DND-41 (cell line): ENCODE results near the gene COX7A1.
A peak's percentile ranks its signal among the peaks of the same experiment; 100 is the strongest.
"Not testable (repeated sequence)": the region's sequence is repeated elsewhere in the genome, so short reads cannot be mapped to it uniquely, and the experiment has no call there.

Source experiments
- ATAC-seq: fragments of 200-7000 bp; cut with Tn5 transposase; 3 replicates; pipeline ENCODE4 v1.9.1; 2021; ENCODE audit warnings: low read depth; ENCODE audit not compliant: insufficient read depth
- DNase-seq: peaks from one replicate; pipeline ENCODE4 v3.0.0-alpha.2; 2020
- H2AFZ ChIP-seq: 2 replicates; pipeline ENCODE4 v1.6.0; 2012; ENCODE audit warnings: low read depth, low read length
- H3K27ac ChIP-seq: 2 replicates; pipeline ENCODE4 v1.5.1; 2012; ENCODE audit warnings: low read length, inconsistent platforms
- H3K27me3 ChIP-seq: fragments of 200-600 bp; sonication (generic); 2 replicates; pipeline ENCODE4 v1.6.0; 2012; ENCODE audit warnings: low read length, mild to moderate bottlenecking, inconsistent platforms; ENCODE audit not compliant: insufficient read depth, poor library complexity
- H3K36me3 ChIP-seq: 2 replicates; pipeline ENCODE4 v1.5.1; 2012; ENCODE audit warnings: low read length, inconsistent platforms; ENCODE audit not compliant: insufficient read depth
- H3K4me1 ChIP-seq: 2 replicates; pipeline ENCODE4 v1.5.1; 2012; ENCODE audit warnings: mild to moderate bottlenecking, low read length; ENCODE audit not compliant: insufficient read depth
- H3K4me2 ChIP-seq: 2 replicates; pipeline ENCODE4 v1.6.0; 2012; ENCODE audit warnings: mild to moderate bottlenecking, moderate library complexity, low read length, inconsistent platforms; ENCODE audit not compliant: insufficient read depth
- H3K4me3 ChIP-seq, 2 experiments: fragments of 200-600 bp in 1 of 2; shearing (Covaris generic) in 1 of 2; 2 replicates each; pipeline ENCODE4 v1.5.1; 2012 to 2016; ENCODE audit warnings: inconsistent platforms in 2 of 2, low read length in 2 of 2, mild to moderate bottlenecking in 2 of 2, low read depth in 1 of 2, moderate library complexity in 1 of 2
- H3K79me2 ChIP-seq: 2 replicates; pipeline ENCODE4 v1.6.0; 2012; ENCODE audit warnings: low read length, inconsistent platforms; ENCODE audit not compliant: insufficient read depth
- H3K9ac ChIP-seq: 2 replicates; pipeline ENCODE4 v1.6.0; 2012; ENCODE audit warnings: low read depth, mild to moderate bottlenecking, inconsistent platforms, low read length, moderate library complexity
- H3K9me3 ChIP-seq: 2 replicates; pipeline ENCODE4 v1.5.1; 2012; ENCODE audit warnings: low read length, moderate library complexity, mild to moderate bottlenecking, inconsistent platforms; ENCODE audit not compliant: insufficient read depth, severe bottlenecking
- H4K20me1 ChIP-seq: 2 replicates; pipeline ENCODE4 v1.6.0; 2012; ENCODE audit warnings: low read length; ENCODE audit not compliant: insufficient read depth
- EZH2 ChIP-seq: IDR thresholded peaks from 3 replicates; pipeline ENCODE4 v1.6.1; 2012; ENCODE audit warnings: borderline replicate concordance, low read depth, mild to moderate bottlenecking, moderate library complexity, low read length, inconsistent platforms; ENCODE audit not compliant: severe bottlenecking
- TF ChIP-seq, protein P1 (sequence below): IDR thresholded peaks from 2 replicates; pipeline ENCODE4 v1.5.1; 2012; ENCODE audit warnings: borderline replicate concordance, low read length, moderate library complexity, mild to moderate bottlenecking; ENCODE audit not compliant: poor library complexity, severe bottlenecking; ENCODE audit errors: extremely low read depth

Gene COX7A1

DNA sequence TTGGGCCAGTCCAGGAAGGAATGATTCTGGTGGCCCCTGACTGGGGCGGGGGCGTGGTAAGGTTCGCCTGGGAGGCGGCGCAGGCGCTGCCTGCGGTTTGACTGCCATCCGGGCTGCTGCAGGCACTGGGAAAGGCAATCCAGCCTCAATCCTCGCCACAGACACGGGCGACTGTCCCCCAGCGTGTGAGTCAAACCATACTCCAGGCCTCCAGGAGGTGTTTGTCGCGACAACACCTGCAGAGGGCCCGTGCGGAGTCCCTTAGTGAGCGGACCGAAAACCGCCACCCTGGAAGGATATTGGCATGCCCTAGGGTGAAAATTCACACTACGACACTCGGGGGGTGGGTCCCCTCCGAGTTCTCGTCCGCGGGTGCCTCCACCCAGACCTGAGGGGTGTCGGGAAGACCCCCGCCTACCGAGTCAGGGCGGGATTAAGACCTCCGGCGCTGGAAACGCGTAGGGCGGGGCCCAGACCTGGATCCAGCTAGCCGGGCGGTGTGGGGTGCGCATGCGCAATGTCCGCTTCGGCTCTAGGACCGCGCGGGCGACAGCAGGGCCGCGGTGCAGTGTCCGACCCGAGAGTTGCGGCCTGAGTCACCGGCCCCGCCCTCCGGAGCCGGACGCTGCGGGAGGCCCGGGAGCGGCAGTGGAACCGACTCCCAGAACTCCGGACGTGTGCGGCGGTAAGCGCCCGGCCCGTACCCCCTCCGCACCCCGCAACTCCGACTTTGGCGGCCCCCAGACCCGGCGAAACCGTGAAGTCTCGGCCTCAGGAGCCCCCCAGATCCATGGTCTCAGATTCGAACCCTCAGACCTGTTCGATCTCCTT is 12.6 kb downstream of the COX7A1 start, which contains the start of gene CAPNS1:
CAPNS1 (plus strand) TSS at position 594 of the 831 bp plus-strand sequence. CDS start 946 bp downstream, outside the sequence.
- ATAC-seq: peak; percentile 79
- H3K36me3 ChIP-seq: peaks cover 22% of the 10 kb centered on the region
- no peaks in the 10 kb centered on the region for H3K27me3 ChIP-seq
- peak within 1 kb of the TSS; percentile 87 for H3K27ac ChIP-seq
- H3K4me2 ChIP-seq: peak within 1 kb of the TSS; percentile 77
- peak; percentile 94 for DNase-seq
- no peaks in the 10 kb centered on the region for H3K9me3 ChIP-seq
- peak within 1 kb of the TSS; percentile 75 to 80 for H3K4me3 ChIP-seq
- peaks cover 22% of the 10 kb centered on the region for H3K4me1 ChIP-seq
- peak within 1 kb of the TSS; percentile 82 for H2AFZ ChIP-seq
- peaks cover 24% of the 10 kb centered on the region for H3K79me2 ChIP-seq
- peak within 1 kb of the TSS; percentile 83 for H3K9ac ChIP-seq
- peaks cover 14% of the 10 kb centered on the region for H4K20me1 ChIP-seq
- TF ChIP-seq EZH2: no peak
- TF ChIP-seq, protein P1, sequence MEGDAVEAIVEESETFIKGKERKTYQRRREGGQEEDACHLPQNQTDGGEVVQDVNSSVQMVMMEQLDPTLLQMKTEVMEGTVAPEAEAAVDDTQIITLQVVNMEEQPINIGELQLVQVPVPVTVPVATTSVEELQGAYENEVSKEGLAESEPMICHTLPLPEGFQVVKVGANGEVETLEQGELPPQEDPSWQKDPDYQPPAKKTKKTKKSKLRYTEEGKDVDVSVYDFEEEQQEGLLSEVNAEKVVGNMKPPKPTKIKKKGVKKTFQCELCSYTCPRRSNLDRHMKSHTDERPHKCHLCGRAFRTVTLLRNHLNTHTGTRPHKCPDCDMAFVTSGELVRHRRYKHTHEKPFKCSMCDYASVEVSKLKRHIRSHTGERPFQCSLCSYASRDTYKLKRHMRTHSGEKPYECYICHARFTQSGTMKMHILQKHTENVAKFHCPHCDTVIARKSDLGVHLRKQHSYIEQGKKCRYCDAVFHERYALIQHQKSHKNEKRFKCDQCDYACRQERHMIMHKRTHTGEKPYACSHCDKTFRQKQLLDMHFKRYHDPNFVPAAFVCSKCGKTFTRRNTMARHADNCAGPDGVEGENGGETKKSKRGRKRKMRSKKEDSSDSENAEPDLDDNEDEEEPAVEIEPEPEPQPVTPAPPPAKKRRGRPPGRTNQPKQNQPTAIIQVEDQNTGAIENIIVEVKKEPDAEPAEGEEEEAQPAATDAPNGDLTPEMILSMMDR: peak; percentile 24

DNA sequence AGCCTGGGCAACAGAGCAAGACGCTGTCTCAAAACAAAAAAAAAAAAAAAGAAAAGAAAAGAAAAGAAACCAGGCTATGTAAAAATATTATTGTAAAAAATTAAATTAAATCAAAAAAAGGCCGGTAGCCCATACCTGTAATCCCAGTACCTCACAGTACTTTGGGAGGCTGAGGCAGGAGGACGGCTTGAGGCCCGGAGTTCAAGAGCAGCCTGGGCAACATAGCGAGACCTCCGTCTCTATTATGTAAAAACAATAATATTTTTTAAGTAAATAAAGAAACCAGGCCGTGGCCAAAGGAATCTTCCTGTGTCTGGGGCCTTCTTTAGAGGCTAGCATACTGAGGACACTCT is 13.2 kb downstream of the COX7A1 start:
- peak overlapping the region; percentile 77 for H3K4me2 ChIP-seq
- peak overlapping the region; percentile 87 for H3K27ac ChIP-seq
- H4K20me1 ChIP-seq: peaks cover 14% of the 10 kb centered on the region
- peaks cover 22% of the 10 kb centered on the region for H3K4me1 ChIP-seq
- peaks cover 24% of the 10 kb centered on the region for H3K79me2 ChIP-seq
- ATAC-seq (no peak), DNase-seq (no peak)
- peak overlapping the region; percentile 83 for H3K9ac ChIP-seq
- no peaks in the 10 kb centered on the region for H3K9me3 ChIP-seq
- no peaks in the 10 kb centered on the region for H3K27me3 ChIP-seq
- peak overlapping the region; percentile 75 to 80; a peak in 3 of 4 replicates for H3K4me3 ChIP-seq
- peaks cover 17% of the 10 kb centered on the region for H3K36me3 ChIP-seq
- peak overlapping the region; percentile 82 for H2AFZ ChIP-seq
- TF ChIP-seq, protein P1: no peak

DNA sequence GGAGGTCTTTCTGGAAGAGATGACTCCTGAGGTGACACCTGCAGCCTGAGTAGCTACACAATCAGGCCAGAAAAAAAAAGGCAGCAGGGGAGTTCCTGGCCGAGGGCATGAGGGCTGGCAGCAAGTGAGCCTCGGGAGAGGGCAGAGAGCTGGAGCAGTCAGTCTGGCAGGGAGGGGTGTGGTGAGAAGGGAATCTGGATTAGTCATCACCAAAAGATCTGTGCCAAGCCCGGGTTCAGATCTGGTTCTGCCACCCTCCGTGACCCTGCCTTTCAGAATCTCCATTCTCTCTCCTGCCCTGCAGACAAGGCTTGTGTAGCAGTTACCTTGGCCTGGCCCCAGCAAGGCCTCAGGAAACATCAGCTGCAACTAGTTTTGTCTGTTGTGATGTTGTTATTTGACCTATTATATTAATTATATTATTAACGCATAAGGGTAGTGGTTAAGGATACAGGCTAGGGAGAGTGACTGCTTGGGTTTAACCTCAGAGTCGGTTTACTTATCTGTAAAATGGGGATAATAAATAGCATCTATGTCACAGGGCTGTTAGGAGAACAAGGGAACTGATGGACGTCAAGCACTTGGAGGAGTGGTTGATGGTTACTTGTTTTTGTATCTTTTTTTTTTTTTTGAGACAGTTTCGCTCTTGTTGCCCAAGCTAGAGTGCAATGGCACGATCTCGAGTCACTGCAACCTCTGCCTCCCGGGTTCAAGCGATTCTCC is 15.1 kb downstream of the COX7A1 start:
- no peaks in the 10 kb centered on the region for H3K27me3 ChIP-seq
- no peak for ATAC-seq
- H4K20me1 ChIP-seq: peaks cover 10% of the 10 kb centered on the region
- H3K36me3 ChIP-seq: peaks cover 4% of the 10 kb centered on the region; the same call in 1 of the 2 replicates
- no peak for DNase-seq
- no peak overlapping the region for H3K4me2 ChIP-seq
- no peaks in the 10 kb centered on the region for H3K9me3 ChIP-seq
- H3K9ac ChIP-seq: no peak overlapping the region
- TF ChIP-seq, protein P1: no peak
- TF ChIP-seq EZH2: no peak
- H3K79me2 ChIP-seq: peaks cover 19% of the 10 kb centered on the region
- no peak overlapping the region for H3K27ac ChIP-seq
- peaks cover 22% of the 10 kb centered on the region for H3K4me1 ChIP-seq
- H3K4me3 ChIP-seq: no peak overlapping the region
- H2AFZ ChIP-seq: no peak overlapping the region

DNA sequence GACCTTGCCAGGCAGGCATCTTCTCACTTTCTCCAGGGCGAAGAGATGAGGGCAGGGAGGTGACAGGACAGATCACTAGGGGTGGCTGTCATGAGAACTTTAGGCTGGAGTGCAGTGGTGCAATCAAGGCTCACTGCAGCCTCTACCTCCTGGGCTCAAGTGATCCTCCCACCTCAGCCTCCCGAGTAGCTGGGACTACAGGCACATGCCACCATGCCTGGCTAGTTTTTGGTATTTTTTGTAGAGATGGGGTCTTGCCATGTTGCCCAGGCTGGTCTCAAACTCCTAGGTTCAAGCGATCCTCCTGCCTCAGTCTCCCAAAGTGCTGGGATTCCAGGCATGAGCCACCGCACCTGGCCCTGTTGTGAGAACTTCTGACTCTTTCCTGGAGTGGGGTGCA is 17.4 kb downstream of the COX7A1 start:
- H2AFZ ChIP-seq, H4K20me1 ChIP-seq, H3K36me3 ChIP-seq, H3K9ac ChIP-seq, H3K27ac ChIP-seq, H3K9me3 ChIP-seq, ATAC-seq, H3K79me2 ChIP-seq, H3K4me2 ChIP-seq, H3K27me3 ChIP-seq, DNase-seq, H3K4me3 ChIP-seq: not testable (repeated sequence)
- peaks cover 12% of the 10 kb centered on the region for H3K4me1 ChIP-seq

DNA sequence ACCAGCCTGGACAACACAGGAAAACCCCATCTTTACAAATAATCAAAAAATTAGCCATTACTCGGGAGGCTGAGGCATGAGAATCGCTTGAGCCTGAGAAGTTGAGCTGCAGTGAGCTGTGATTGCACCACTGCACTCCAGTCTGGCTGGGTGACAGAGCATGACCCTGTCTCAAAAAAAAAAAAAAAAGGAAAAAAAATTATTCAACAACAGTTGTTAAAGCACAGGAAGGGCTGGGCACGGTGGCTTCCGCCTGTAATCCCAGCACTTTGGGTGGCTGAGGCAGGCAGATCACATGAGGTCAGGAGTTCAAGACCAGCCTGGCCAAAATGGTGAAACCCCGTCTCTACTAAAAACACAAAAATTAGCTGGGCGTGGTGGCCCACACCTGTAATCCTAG is 21.0 kb downstream of the COX7A1 start:
- not testable (repeated sequence) for DNase-seq, H3K9ac ChIP-seq
- H3K4me1 ChIP-seq: peaks cover 20% of the 10 kb centered on the region

More for the DNA sequence above, 21.0 kb downstream of the COX7A1 start:
- not testable (repeated sequence) for H3K27me3 ChIP-seq, H3K79me2 ChIP-seq, ATAC-seq, H3K27ac ChIP-seq, H3K36me3 ChIP-seq, H3K4me2 ChIP-seq, H3K9me3 ChIP-seq, H2AFZ ChIP-seq, H3K4me3 ChIP-seq, H4K20me1 ChIP-seq
